Uterus (tissue), 4 donors: Measurements from ENCODE around the gene EFCC1. TPM values are rescaled to one million over a fixed set of nuclear protein-coding genes. Genes with fewer than 3 reads are reported as not detected.

Experiments
- DNase-seq, 2 donors: peaks; one replicate each; pipeline ENCODE4 v3.0.0-alpha.2; 2019 to 2020
- H3K27ac ChIP-seq, 2 donors: fragments of 200-600 bp; sonication (generic); 1 replicate in 1 of 2; 2 replicates in 1 of 2; pipeline ENCODE4 v1.5.1; 2016 to 2018
- H3K27me3 ChIP-seq, 2 donors: fragments of 200-600 bp; sonication (generic); one replicate each; pipeline ENCODE4 v1.5.1; 2018 to 2019; ENCODE audit warnings: control low read depth in 1 of 2
- H3K36me3 ChIP-seq, 2 donors: fragments of 200-600 bp; sonication (generic); one replicate each; pipeline ENCODE4 v1.5.1; 2019; ENCODE audit warnings: control low read depth in 1 of 2
- H3K4me1 ChIP-seq, 2 donors: fragments of 200-600 bp; sonication (generic); one replicate each; pipeline ENCODE4 v1.5.1; 2018 to 2019; ENCODE audit warnings: control low read depth in 1 of 2
- H3K4me3 ChIP-seq, 2 donors: fragments of 200-600 bp; sonication (generic); 1 replicate in 1 of 2; 2 replicates in 1 of 2; pipeline ENCODE4 v1.5.1; 2018 to 2019; ENCODE audit warnings: mild to moderate bottlenecking in 1 of 2
- H3K9me3 ChIP-seq, 2 donors: fragments of 200-600 bp; sonication (generic); one replicate each; pipeline ENCODE4 v1.5.1; 2019; ENCODE audit warnings: control low read depth in 1 of 2
- POLR2A ChIP-seq, 2 donors: fragments of 450-650 bp; IDR thresholded peaks; one replicate each; pipeline ENCODE4 v1.6.1; 2016; ENCODE audit warnings: antibody characterized with exemption in 2 of 2, mild to moderate bottlenecking in 1 of 2, moderate library complexity in 1 of 2
- intact Hi-C: fragments of 100-400 bp; cut with DNase I; formaldehyde crosslinking; loops from one replicate; pipeline ENCODE4 v1.15.1; 2023; ENCODE audit warnings: low total_unique reads
- total RNA-seq, 4 donors: library from RNA; depleted of rRNA in 3 of 4; stranded (reverse); fragments of >200 nt in 3 of 4; gene quantifications; one replicate each; pipeline versions ENCODE4 v1.1.0 to v1.2.4, GENCODE V29; 2014 to 2023
- TF ChIP-seq, protein P1 (sequence below), 4 experiments: fragments of 200-600 bp in 2 of 4; fragments of 450-650 bp in 2 of 4; sonication (generic) in 2 of 4; IDR thresholded peaks; one replicate each; pipeline ENCODE4 v1.5.1; 2016 to 2019; ENCODE audit warnings: antibody characterized with exemption in 4 of 4, mild to moderate bottlenecking in 2 of 4, moderate library complexity in 1 of 4
- donor health status: DM: yes; HTN: yes; CAD: no.

Gene EFCC1
- total RNA-seq, 4 donors from 2014 or later, result 1.2 to 9.2 (median 4.5) TPM

DNA sequence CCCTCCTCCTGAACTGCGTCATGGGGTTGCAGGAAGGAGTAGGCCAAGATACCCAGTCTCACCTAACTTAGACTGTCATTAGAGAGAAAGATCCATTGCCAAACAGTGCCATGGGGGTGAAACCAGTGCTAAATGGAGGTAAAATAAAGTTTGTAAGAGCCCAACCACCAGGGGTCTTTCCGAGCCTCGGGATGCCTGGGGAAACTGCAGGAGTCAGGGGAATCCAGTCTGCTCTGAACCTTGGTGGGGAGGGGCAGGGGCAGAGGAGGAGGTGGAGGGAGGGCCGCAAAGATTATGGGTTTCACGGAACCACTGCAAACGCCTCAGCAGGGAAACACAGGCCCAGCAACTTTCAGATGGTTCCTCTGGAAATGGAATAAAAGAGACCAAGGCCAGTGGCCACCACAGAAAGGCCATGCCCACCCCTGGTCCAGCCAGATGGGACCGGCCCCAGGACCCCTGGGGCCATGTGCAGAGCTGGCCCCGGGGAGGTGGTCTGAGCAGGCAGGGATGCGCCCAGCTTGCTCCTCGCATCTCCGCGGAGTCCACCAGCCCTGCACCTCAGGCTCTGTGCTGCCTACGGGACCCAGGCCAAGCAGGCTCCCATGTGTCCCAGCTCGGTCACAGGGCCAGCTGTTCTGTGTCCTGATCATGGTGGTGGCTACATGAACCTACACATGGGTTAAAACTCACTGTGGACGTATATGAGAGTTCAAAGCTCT lies 39.6 kb downstream of the EFCC1 start:
- TF ChIP-seq, protein P1, sequence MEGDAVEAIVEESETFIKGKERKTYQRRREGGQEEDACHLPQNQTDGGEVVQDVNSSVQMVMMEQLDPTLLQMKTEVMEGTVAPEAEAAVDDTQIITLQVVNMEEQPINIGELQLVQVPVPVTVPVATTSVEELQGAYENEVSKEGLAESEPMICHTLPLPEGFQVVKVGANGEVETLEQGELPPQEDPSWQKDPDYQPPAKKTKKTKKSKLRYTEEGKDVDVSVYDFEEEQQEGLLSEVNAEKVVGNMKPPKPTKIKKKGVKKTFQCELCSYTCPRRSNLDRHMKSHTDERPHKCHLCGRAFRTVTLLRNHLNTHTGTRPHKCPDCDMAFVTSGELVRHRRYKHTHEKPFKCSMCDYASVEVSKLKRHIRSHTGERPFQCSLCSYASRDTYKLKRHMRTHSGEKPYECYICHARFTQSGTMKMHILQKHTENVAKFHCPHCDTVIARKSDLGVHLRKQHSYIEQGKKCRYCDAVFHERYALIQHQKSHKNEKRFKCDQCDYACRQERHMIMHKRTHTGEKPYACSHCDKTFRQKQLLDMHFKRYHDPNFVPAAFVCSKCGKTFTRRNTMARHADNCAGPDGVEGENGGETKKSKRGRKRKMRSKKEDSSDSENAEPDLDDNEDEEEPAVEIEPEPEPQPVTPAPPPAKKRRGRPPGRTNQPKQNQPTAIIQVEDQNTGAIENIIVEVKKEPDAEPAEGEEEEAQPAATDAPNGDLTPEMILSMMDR (IDR thresholded peaks at IDR 0.05), result no peak
- no peak for TF ChIP-seq POLR2A (IDR thresholded peaks at IDR 0.05)
- DNase-seq, result no peak

DNA sequence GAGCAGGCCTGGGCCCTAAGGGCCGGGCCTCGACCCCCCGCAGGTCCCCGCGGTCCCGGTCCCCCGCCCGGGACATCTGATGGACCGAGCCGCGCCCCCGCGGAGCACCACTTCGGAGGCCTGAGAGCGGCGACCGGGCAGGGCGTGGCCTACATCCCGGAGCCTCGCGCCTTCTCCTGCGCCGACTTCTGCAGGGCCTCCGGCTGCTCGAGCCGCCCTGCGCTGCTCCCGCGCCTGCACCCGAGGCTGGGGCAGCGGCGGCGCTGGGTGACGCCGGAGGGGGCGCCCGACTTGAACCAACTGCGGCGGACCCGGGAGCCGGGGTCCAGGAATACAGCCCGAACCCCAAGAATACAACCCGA lies 44.6 kb downstream of the EFCC1 start:
- Histone ChIP-seq H3K4me1 (peaks cover 0 to 4% of the 10 kb centered on the region in 2 donors), H3K36me3 (no peaks in the 10 kb centered on the region), H3K9me3 (no peaks in the 10 kb centered on the region), H3K27me3 (peaks cover 0 to 10% of the 10 kb centered on the region in 2 donors), H3K27ac (no peak overlapping the region), H3K4me3 (peak overlapping the region in 1 of 2 donors; percentile 1)
- no peak for TF ChIP-seq POLR2A (IDR thresholded peaks at IDR 0.05)
- TF ChIP-seq, protein P1 (IDR thresholded peaks at IDR 0.05), result no peak
- intact Hi-C loops, result no loop called here
- no peak for DNase-seq

More for the DNA sequence above, 39.6 kb downstream of the EFCC1 start:
- Histone ChIP-seq H3K4me3 (no peak overlapping the region), H3K36me3 (no peaks in the 10 kb centered on the region), H3K4me1 (peaks cover 0 to 3% of the 10 kb centered on the region in 2 donors), H3K27ac (no peak overlapping the region), H3K9me3 (no peaks in the 10 kb centered on the region), H3K27me3 (peaks cover 0 to 2% of the 10 kb centered on the region in 2 donors)
- intact Hi-C loops, result no loop called here

DNA sequence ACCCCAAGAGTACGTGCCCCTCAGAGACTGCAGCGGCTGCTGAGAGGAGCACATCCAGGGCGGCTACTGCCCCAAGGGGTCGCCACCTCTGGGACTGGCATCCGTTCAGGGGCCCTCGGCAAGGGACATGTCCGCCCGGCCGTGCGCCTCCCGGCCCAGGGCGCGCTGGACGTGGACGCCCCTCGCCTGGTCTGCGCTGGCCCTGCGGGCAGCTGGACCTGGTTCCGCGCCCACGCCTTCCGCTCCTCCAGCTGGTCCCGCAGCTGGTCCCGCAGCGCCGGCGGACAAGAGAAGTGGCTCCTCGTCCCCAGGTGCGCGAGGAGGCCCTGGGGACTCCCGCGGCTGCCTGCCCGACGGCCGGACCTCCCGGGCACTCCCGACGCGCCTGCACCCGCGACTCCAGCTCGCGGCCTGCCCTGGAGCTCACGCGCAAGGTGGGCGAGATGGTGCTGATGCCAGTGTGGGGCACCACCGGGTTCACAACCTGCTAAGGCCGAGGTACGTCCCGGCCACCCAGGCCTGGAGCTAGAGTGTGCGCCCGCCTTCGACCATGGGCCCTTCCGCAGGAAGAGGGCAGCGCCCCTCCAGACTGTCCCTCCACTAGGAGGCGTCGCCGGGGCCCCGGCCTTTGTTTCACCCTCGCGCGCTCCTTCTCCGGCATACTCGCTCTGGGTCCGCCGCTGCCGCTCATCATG lies 45.1 kb downstream of the EFCC1 start:
- Histone ChIP-seq H3K4me3 (peak overlapping the region in 1 of 2 donors; percentile 1), H3K36me3 (no peaks in the 10 kb centered on the region), H3K4me1 (peaks cover 0 to 4% of the 10 kb centered on the region in 2 donors), H3K9me3 (no peaks in the 10 kb centered on the region), H3K27ac (no peak overlapping the region), H3K27me3 (peaks cover 0 to 10% of the 10 kb centered on the region in 2 donors)
- DNase-seq, result no peak
- intact Hi-C loops, result no loop called here
- TF ChIP-seq, protein P1 (IDR thresholded peaks at IDR 0.05), result no peak
- no peak for TF ChIP-seq POLR2A (IDR thresholded peaks at IDR 0.05)

DNA sequence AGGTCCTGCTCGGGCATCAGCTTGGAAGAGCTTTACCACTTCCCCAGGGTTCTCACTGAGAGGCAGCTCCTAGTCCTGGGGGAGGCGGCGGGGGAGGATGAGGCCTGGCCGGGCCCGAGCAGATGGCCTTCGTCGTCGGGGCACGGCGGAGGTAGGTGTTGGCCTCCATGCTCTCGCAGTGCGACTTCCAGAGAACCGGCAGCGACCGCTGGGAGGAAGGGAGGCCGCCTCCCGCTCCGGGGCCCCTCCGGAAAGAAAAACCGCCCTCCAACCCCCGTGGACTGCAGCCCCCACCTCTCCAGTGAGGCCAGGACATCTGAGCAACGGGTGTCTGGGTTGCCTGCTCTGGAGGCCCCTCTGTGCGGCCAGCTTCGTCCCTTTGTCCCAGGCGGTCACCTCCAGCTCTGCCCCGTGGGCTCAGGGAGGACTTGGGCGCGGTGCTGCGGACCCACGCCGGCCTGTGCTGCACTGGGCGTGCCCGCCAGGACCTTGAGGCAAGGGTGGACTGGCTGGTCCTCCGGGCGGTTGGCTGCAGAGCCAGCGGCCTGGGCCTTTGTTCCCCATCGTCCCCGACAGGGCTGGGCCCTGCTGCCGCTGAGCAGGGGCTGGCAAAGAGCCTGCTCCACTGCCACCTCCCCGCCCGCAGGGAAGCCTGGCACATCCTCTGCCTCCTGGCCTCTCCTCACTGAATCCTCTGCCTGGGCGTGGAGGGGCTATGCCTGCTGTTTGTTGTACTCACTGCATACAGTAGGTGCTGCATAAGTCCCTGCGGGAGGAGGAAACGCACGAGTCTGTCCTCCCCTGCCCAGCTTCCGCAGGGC lies 45.8 kb downstream of the EFCC1 start:
- Histone ChIP-seq H3K4me1 (peaks cover 0 to 4% of the 10 kb centered on the region in 2 donors), H3K27me3 (peaks cover 0 to 10% of the 10 kb centered on the region in 2 donors), H3K36me3 (no peaks in the 10 kb centered on the region), H3K4me3 (no peak overlapping the region), H3K27ac (no peak overlapping the region), H3K9me3 (no peaks in the 10 kb centered on the region)
- no peak for DNase-seq
- TF ChIP-seq POLR2A (IDR thresholded peaks at IDR 0.05), result no peak
- TF ChIP-seq, protein P1 (IDR thresholded peaks at IDR 0.05), result no peak
- intact Hi-C loops, result no loop called here
